HEK293T (cell line): ENCODE data around the gene DHTKD1.

ENCODE experiments used
- CTCF ChIA-PET: fragments of 350-600 bp; formaldehyde crosslinking; extraction: SDS; loops from one replicate; lab custom pipeline; 2021; ENCODE audit warnings: antibody characterized with exemption, inconsistent platforms; lab: Yijun Ruan, JAX
- POLR2A ChIA-PET: fragments of 350-600 bp; formaldehyde crosslinking; extraction: SDS; loops from one replicate; lab custom pipeline; 2020; ENCODE audit warnings: antibody characterized with exemption, inconsistent platforms; lab: Yijun Ruan, JAX
- DNase-seq: peaks from one replicate; pipeline ENCODE4 v3.0.0; 2012; ENCODE audit warnings: mixed read lengths; ENCODE audit errors: extremely low spot score
- ARNT ChIP-seq: fragments of 450-650 bp; IDR thresholded peaks from 2 replicates; pipeline ENCODE4 v1.6.1; 2017; ENCODE audit warnings: mild to moderate bottlenecking
- BHLHE40 ChIP-seq: fragments of 450-650 bp; IDR thresholded peaks from 2 replicates; pipeline ENCODE4 v1.6.1; 2016; ENCODE audit warnings: mild to moderate bottlenecking, moderate library complexity, borderline replicate concordance
- CTBP1 ChIP-seq: fragments of 450-650 bp; IDR thresholded peaks from 2 replicates; pipeline ENCODE4 v1.6.1; 2016; ENCODE audit warnings: borderline replicate concordance
- ELF4 ChIP-seq: fragments of 450-650 bp; IDR thresholded peaks from 2 replicates; pipeline ENCODE4 v1.6.1; 2017; ENCODE audit warnings: antibody characterized with exemption
- FOXA1 ChIP-seq: fragments of 450-650 bp; IDR thresholded peaks from 2 replicates; pipeline ENCODE4 v1.6.1; 2016; ENCODE audit warnings: mild to moderate bottlenecking
- FOXK2 ChIP-seq: fragments of 450-650 bp; IDR thresholded peaks from 2 replicates; pipeline ENCODE4 v1.6.1; 2016; ENCODE audit warnings: mild to moderate bottlenecking
- FOXM1 ChIP-seq: fragments of 450-650 bp; IDR thresholded peaks from 2 replicates; pipeline ENCODE4 v1.6.1; 2017; ENCODE audit warnings: mild to moderate bottlenecking, borderline replicate concordance
- HDGF ChIP-seq: fragments of 450-650 bp; IDR thresholded peaks from 2 replicates; pipeline ENCODE4 v1.6.1; 2017; ENCODE audit warnings: antibody characterized with exemption, borderline replicate concordance
- L3MBTL2 ChIP-seq: fragments of 450-650 bp; conservative IDR thresholded peaks from 2 replicates; pipeline ENCODE4 v1.6.1; 2016; ENCODE audit warnings: mild to moderate bottlenecking
- LEF1 ChIP-seq: fragments of 450-650 bp; IDR thresholded peaks from 2 replicates; pipeline ENCODE4 v1.6.1; 2017; ENCODE audit warnings: mild to moderate bottlenecking, borderline replicate concordance
- NFRKB ChIP-seq: fragments of 450-650 bp; IDR thresholded peaks from 2 replicates; pipeline ENCODE4 v1.6.1; 2016; ENCODE audit warnings: mild to moderate bottlenecking, moderate library complexity
- PKNOX1 ChIP-seq: fragments of 450-650 bp; IDR thresholded peaks from 2 replicates; pipeline ENCODE4 v1.6.1; 2016
- SP1 ChIP-seq: fragments of 450-650 bp; IDR thresholded peaks from 2 replicates; pipeline ENCODE4 v1.6.1; 2017
- SUZ12 ChIP-seq: fragments of 450-650 bp; IDR thresholded peaks from 2 replicates; pipeline ENCODE4 v1.6.1; 2016; ENCODE audit warnings: mild to moderate bottlenecking
- TARDBP ChIP-seq: fragments of 450-650 bp; IDR thresholded peaks from 2 replicates; pipeline ENCODE4 v1.6.1; 2016
- ZNF384 ChIP-seq: fragments of 450-650 bp; IDR thresholded peaks from 2 replicates; pipeline ENCODE4 v1.6.1; 2016

DHTKD1 gene

GRCh38 chr10:12156367-12157123 is 87.8 kb downstream of the DHTKD1 start:
- CTCF ChIA-PET, result no interaction called here
- TF ChIP-seq NFRKB (no peak), FOXK2 (no peak), HDGF (no peak), ELF4 (no peak), PKNOX1 (no peak), ARNT (no peak), FOXA1 (no peak)
- POLR2A ChIA-PET, result no interaction called here
- DNase-seq, result no peak

- ChIA-PET POLR2A (no interaction called here), CTCF (interaction anchor here (0.8 kb wide), 1 partner anchor 11 kb away, joined by 3 read pairs; no protein-coding TSS in a partner anchor)
- TF ChIP-seq SP1, result no peak
- no peak for TF ChIP-seq TARDBP
- no peak for TF ChIP-seq ARNT
- TF ChIP-seq NFRKB, result no peak
- TF ChIP-seq BHLHE40, result no peak
- TF ChIP-seq FOXA1, result no peak
- no peak for TF ChIP-seq SUZ12
- TF ChIP-seq L3MBTL2, result no peak
- TF ChIP-seq FOXK2, result no peak
- TF ChIP-seq LEF1, result no peak
- TF ChIP-seq ELF4, result no peak
- TF ChIP-seq PKNOX1, result no peak
- DNase-seq, result no peak
Observed at GRCh38 chr10:12158111-12158510, 89.4 kb downstream of the DHTKD1 start.

- ChIA-PET CTCF (no interaction called here), POLR2A (no interaction called here)
- TF ChIP-seq FOXK2, result no peak
- no peak for TF ChIP-seq SP1
- TF ChIP-seq BHLHE40, result no peak
- no peak for TF ChIP-seq PKNOX1
- TF ChIP-seq NFRKB, result no peak
- no peak for TF ChIP-seq TARDBP
- TF ChIP-seq CTBP1, result no peak
- TF ChIP-seq L3MBTL2, result no peak
- no peak for TF ChIP-seq FOXA1
- no peak for TF ChIP-seq ARNT
- TF ChIP-seq HDGF, result no peak
- no peak for TF ChIP-seq ELF4
- TF ChIP-seq LEF1, result no peak
- TF ChIP-seq FOXM1, result no peak
- no peak for TF ChIP-seq ZNF384
- no peak for TF ChIP-seq SUZ12
Observed at GRCh38 chr10:12160664-12161063, 91.9 kb downstream of the DHTKD1 start.

GRCh38 chr10:12162927-12163326 is 94.2 kb downstream of the DHTKD1 start:
- POLR2A ChIA-PET, result no interaction called here
- TF ChIP-seq HDGF (no peak), TARDBP (no peak), PKNOX1 (no peak), FOXM1 (no peak), CTBP1 (no peak), NFRKB (no peak), FOXA1 (no peak), L3MBTL2 (no peak)
- DNase-seq, result no peak
- CTCF ChIA-PET, result no interaction called here

More at GRCh38 chr10:12160664-12161063, 91.9 kb downstream of the DHTKD1 start:
- no peak for DNase-seq

GRCh38 chr10:12164085-12164484 is 95.3 kb downstream of the DHTKD1 start:
- CTCF ChIA-PET, result no interaction called here
- DNase-seq, result no peak
- POLR2A ChIA-PET, result no interaction called here
- TF ChIP-seq SUZ12 (no peak), CTBP1 (no peak), SP1 (no peak), PKNOX1 (no peak), LEF1 (no peak), NFRKB (no peak)
